Endodermal cell (in vitro differentiated cells): Measurements from ENCODE around the gene MOSPD3. TPM values are rescaled to one million over a fixed set of nuclear protein-coding genes. Genes with fewer than 3 reads are reported as not detected.
A peak's percentile ranks its signal among the peaks of the same experiment; 100 is the strongest.

Experiments used
- DNase-seq: peaks from one replicate; pipeline ENCODE4 v3.0.0-alpha.2; 2017
- H3K27ac ChIP-seq: 2 replicates; pipeline ENCODE4 v1.5.1; 2013; ENCODE audit warnings: mild to moderate bottlenecking, low read depth, low read length, moderate library complexity
- H3K27me3 ChIP-seq: 2 replicates; pipeline ENCODE4 v1.6.1; 2013; ENCODE audit warnings: mild to moderate bottlenecking, low read length, moderate library complexity; ENCODE audit not compliant: insufficient read depth, control insufficient read depth, poor library complexity, severe bottlenecking
- H3K36me3 ChIP-seq: 2 replicates; pipeline ENCODE4 v1.7.0; 2013; ENCODE audit warnings: mild to moderate bottlenecking, low read length, moderate library complexity; ENCODE audit not compliant: control insufficient read depth, insufficient read depth
- H3K4me1 ChIP-seq: one replicate; pipeline ENCODE4 v1.7.0; 2013; ENCODE audit warnings: low read length; ENCODE audit not compliant: control insufficient read depth, insufficient read depth
- H3K4me3 ChIP-seq: 2 replicates; pipeline ENCODE4 v1.5.1; 2013; ENCODE audit warnings: mild to moderate bottlenecking, low read length, moderate library complexity
- H3K9ac ChIP-seq: 2 replicates; pipeline ENCODE4 v1.6.1; 2013; ENCODE audit warnings: mild to moderate bottlenecking, low read length, moderate library complexity; ENCODE audit not compliant: poor library complexity, severe bottlenecking; ENCODE audit errors: extremely low read depth
- H3K9me3 ChIP-seq: 2 replicates; pipeline ENCODE4 v1.6.1; 2013; ENCODE audit warnings: mild to moderate bottlenecking, low read length, moderate library complexity; ENCODE audit not compliant: control insufficient read depth
- H3K27ac Mint-ChIP-seq: 2 replicates; pipeline ENCODE4 v1.8.0; 2020; ENCODE audit warnings: mixed read lengths
- H3K27me3 Mint-ChIP-seq: 2 replicates; pipeline ENCODE4 v1.8.0; 2021; ENCODE audit warnings: mild to moderate bottlenecking, mixed read lengths; ENCODE audit not compliant: insufficient read depth
- H3K36me3 Mint-ChIP-seq: 2 replicates; pipeline ENCODE4 v1.8.0; 2020; ENCODE audit warnings: low read depth, mixed read lengths
- H3K4me1 Mint-ChIP-seq: 2 replicates; pipeline ENCODE4 v1.8.0; 2020; ENCODE audit warnings: mixed read lengths
- H3K4me3 Mint-ChIP-seq: 2 replicates; pipeline ENCODE4 v1.8.0; 2020; ENCODE audit warnings: mild to moderate bottlenecking, moderate library complexity, mixed read lengths
- H3K9me3 Mint-ChIP-seq: 2 replicates; pipeline ENCODE4 v1.8.0; 2020; ENCODE audit warnings: mild to moderate bottlenecking, mixed read lengths
- CTCF ChIP-seq: fragments of 200-600 bp; sonication (generic); conservative IDR thresholded peaks from 2 replicates; pipeline ENCODE4 v1.5.0; 2021; ENCODE audit warnings: antibody characterized with exemption, mild to moderate bottlenecking
- WGBS, 2 experiments: methylation state at CpG; one replicate each; pipeline versions ENCODE4 v1.1.5 to v1.1.7; 2013; ENCODE audit warnings: missing lambda C conversion rate in 2 of 2, mixed read lengths in 1 of 2; ENCODE audit not compliant: insufficient coverage in 1 of 2, insufficient read length in 1 of 2; 5-methylcytosine and 5-hydroxymethylcytosine counted together
- total RNA-seq, 2 donors: library from RNA; stranded (reverse); fragmentation: NEBNext Ultra II Directional in 1 of 2; extraction: Animal tissue kit (Norgen Biotek cat#: 25700) in 1 of 2; gene quantifications; 2 replicates in 1 of 2; 3 replicates in 1 of 2; pipeline ENCODE4 v1.2.1, GENCODE V29; 2021

MOSPD3 gene
- total RNA-seq, 2 donors from 2014 or later, result 19.8 to 25.5 TPM

- 67 to 68% methylated on average over 10 to 11 of the region's 11 CpGs for WGBS, 2 experiments
- Mint-ChIP-seq H3K27me3 (peaks cover 59% of the 10 kb centered on the region), H3K36me3 (no peaks in the 10 kb centered on the region), H3K27ac (no peak overlapping the region), H3K4me1 (peaks cover 3% of the 10 kb centered on the region), H3K9me3 (no peaks in the 10 kb centered on the region), H3K4me3 (no peak overlapping the region)
- peak; percentile 81 for TF ChIP-seq CTCF
- Histone ChIP-seq H3K4me1 (no peaks in the 10 kb centered on the region), H3K27ac (no peak overlapping the region), H3K9ac (no peak overlapping the region), H3K27me3 (peaks cover 38% of the 10 kb centered on the region), H3K4me3 (no peak overlapping the region), H3K36me3 (no peaks in the 10 kb centered on the region), H3K9me3 (no peaks in the 10 kb centered on the region)
- peak; percentile 94 for DNase-seq
Observed at GRCh38 chr7:100629117-100629716, 16.9 kb downstream of the MOSPD3 start.

- Histone ChIP-seq H3K36me3 (no peaks in the 10 kb centered on the region), H3K4me3 (no peak overlapping the region), H3K27me3 (peaks cover 44% of the 10 kb centered on the region), H3K27ac (no peak overlapping the region), H3K9ac (no peak overlapping the region), H3K9me3 (no peaks in the 10 kb centered on the region), H3K4me1 (no peaks in the 10 kb centered on the region)
- no peaks in the 10 kb centered on the region for H3K36me3 Mint-ChIP-seq
- TF ChIP-seq CTCF, result no peak
- no peak overlapping the region for H3K27ac Mint-ChIP-seq
- no peaks in the 10 kb centered on the region for H3K9me3 Mint-ChIP-seq
- H3K4me3 Mint-ChIP-seq, result no peak overlapping the region
- no peak for DNase-seq
- H3K4me1 Mint-ChIP-seq, result peaks cover 3% of the 10 kb centered on the region
- peaks cover 60% of the 10 kb centered on the region for H3K27me3 Mint-ChIP-seq
- WGBS, 2 experiments, result 71 to 84% methylated on average over 4 of the region's 4 CpGs
Observed at GRCh38 chr7:100630066-100630465, 17.7 kb downstream of the MOSPD3 start.

GRCh38 chr7:100632951-100633717, 20.8 kb downstream of the MOSPD3 start:
- H3K9me3 Mint-ChIP-seq, result no peaks in the 10 kb centered on the region
- H3K4me3 Mint-ChIP-seq, result peak overlapping the region; percentile 53
- Histone ChIP-seq H3K4me3 (peak overlapping the region; percentile 73), H3K36me3 (no peaks in the 10 kb centered on the region), H3K9me3 (no peaks in the 10 kb centered on the region), H3K4me1 (no peaks in the 10 kb centered on the region), H3K9ac (no peak overlapping the region), H3K27ac (no peak overlapping the region), H3K27me3 (peaks cover 33% of the 10 kb centered on the region)
- no peak overlapping the region for H3K27ac Mint-ChIP-seq
- TF ChIP-seq CTCF, result peak; percentile 71
- H3K27me3 Mint-ChIP-seq, result peaks cover 46% of the 10 kb centered on the region
- H3K36me3 Mint-ChIP-seq, result no peaks in the 10 kb centered on the region
- DNase-seq, result peak; percentile 81
- 0 to 4% methylated on average over 14 to 72 of the region's 72 CpGs for WGBS, 2 experiments
- peaks cover 3% of the 10 kb centered on the region for H3K4me1 Mint-ChIP-seq
